ENCODE results near the gene C12orf43. TPM values are rescaled to one million over a fixed set of nuclear protein-coding genes. Genes with fewer than 3 reads are reported as not detected.

The C12orf43 gene
- total RNA-seq, 6 donors from 2014 or later, result 12.2 to 19.6 (median 16.0) TPM

DNA sequence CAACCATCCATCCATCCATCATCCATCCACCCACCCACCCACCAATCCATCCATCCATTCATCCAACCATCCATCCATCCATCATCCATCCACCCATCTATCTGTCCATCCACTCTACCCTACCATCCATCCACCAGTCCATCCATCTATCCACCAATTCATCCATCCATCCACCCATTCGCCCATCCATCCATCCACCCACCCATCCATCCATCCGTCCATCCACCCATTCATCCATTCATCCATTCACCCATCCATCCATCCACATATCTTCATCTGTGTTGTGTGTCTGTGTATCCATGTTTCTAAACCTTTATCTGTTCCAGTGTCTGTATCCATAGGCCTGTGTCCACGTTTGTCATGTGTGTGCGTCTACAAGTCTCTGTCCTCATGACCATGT lies 28.1 kb downstream of the C12orf43 start:
- no peak for TF ChIP-seq POLR2A (IDR thresholded peaks at IDR 0.05)
- ATAC-seq (ENCODE audit: low FRiP score in 2 of 2), result no peak
- DNase-seq, result no peak
- H3K4me3 ChIP-seq, result no peak overlapping the region
- H3K27ac ChIP-seq, result no peak overlapping the region
- no peaks in the 10 kb centered on the region for H3K4me1 ChIP-seq
- H3K9me3 ChIP-seq, result no peaks in the 10 kb centered on the region
- H3K27me3 ChIP-seq, result no peaks in the 10 kb centered on the region
- no peaks in the 10 kb centered on the region for H3K36me3 ChIP-seq
- 92 to 95% methylated on average over 4 of the region's 4 CpGs for WGBS, 2 donors

DNA sequence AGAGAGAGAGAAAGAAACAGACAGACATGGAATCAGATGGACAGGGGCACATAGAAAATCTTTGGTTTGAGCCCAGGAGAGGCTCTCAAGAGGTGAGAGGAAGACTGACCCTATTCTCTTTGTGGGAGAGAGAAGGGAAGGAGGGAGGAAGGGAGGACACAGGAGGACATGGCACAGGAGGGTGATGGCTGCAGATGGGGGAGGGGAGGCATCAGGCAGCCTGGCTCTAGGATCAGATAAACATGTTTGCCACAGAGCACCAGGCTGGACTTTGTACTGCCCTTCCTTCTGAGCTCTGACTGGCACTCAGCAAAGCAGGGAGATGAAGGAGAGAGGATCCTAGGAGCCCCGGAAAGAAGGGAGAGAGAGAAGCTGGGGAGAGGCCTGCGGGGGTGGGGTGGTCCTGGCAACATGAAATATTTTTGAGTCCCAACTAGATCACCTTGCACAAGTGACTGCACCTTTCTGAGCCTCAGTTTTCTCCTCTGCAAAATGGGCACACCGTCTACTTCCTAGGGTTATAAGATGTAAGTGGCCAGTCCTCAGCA lies 31.9 kb downstream of the C12orf43 start:
- DNase-seq (no peak), ATAC-seq (ENCODE audit: low FRiP score in 2 of 2) (no peak)
- Histone ChIP-seq H3K27me3 (no peaks in the 10 kb centered on the region), H3K4me1 (no peaks in the 10 kb centered on the region), H3K36me3 (no peaks in the 10 kb centered on the region), H3K9me3 (no peaks in the 10 kb centered on the region), H3K4me3 (no peak overlapping the region), H3K27ac (no peak overlapping the region)
- 80 to 90% methylated on average over 3 of the region's 3 CpGs for WGBS, 2 donors
- TF ChIP-seq POLR2A (IDR thresholded peaks at IDR 0.05) (no peak), EP300 (IDR thresholded peaks at IDR 0.05) (no peak), POLR2AphosphoS5 (IDR thresholded peaks at IDR 0.05) (no peak)
- TF ChIP-seq, protein P1, sequence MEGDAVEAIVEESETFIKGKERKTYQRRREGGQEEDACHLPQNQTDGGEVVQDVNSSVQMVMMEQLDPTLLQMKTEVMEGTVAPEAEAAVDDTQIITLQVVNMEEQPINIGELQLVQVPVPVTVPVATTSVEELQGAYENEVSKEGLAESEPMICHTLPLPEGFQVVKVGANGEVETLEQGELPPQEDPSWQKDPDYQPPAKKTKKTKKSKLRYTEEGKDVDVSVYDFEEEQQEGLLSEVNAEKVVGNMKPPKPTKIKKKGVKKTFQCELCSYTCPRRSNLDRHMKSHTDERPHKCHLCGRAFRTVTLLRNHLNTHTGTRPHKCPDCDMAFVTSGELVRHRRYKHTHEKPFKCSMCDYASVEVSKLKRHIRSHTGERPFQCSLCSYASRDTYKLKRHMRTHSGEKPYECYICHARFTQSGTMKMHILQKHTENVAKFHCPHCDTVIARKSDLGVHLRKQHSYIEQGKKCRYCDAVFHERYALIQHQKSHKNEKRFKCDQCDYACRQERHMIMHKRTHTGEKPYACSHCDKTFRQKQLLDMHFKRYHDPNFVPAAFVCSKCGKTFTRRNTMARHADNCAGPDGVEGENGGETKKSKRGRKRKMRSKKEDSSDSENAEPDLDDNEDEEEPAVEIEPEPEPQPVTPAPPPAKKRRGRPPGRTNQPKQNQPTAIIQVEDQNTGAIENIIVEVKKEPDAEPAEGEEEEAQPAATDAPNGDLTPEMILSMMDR (IDR thresholded peaks at IDR 0.05), result no peak

DNA sequence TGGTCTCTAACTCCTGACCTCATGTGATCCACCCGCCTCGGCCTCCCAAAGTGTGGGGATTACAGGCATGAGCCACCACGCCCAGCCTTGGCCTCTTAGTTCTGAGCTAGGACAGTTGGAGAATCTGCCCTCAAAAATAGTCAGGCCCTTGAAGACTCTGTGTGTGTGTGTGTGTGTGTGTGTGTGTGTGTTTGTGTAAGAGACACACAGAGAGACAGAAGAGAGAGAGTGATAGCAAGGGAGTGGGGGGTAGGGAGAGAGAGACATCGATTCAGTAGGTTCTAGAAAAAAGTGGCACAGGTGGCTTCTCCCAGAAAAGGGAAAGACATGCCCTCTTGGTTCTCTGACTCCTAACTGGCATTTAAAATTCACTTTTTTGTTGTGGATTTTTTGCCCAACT lies 32.5 kb downstream of the C12orf43 start:
- no peak for TF ChIP-seq EP300 (IDR thresholded peaks at IDR 0.05)
- TF ChIP-seq, protein P1 (IDR thresholded peaks at IDR 0.05), result no peak
- no peak for TF ChIP-seq POLR2AphosphoS5 (IDR thresholded peaks at IDR 0.05)
- no peak for TF ChIP-seq POLR2A (IDR thresholded peaks at IDR 0.05)
- Histone ChIP-seq H3K4me3 (no peak overlapping the region), H3K36me3 (no peaks in the 10 kb centered on the region), H3K27me3 (no peaks in the 10 kb centered on the region), H3K9me3 (no peaks in the 10 kb centered on the region), H3K27ac (no peak overlapping the region), H3K4me1 (no peaks in the 10 kb centered on the region)
- no peak for DNase-seq
- ATAC-seq (ENCODE audit: low FRiP score in 2 of 2), result no peak
- WGBS, 2 donors, result 79 to 85% methylated on average over 4 of the region's 4 CpGs

DNA sequence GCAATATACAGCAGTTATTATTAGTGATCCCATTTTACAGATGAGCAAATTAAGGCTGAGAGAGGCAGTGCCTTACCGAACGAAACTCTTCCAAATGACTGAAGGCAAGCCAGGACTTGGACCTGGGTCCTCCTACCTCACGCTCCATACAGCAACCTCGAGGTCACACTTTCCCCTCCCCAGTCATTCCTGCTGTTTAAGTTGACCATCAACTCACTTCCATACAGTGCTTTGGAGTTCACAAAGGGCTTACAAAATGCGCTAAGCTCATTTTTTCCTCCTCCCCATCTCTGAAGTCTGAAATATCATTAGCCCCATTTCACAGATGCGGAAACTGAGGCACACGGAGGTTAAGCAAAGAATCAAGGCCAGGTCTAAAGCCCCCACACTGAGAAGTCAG lies 33.6 kb downstream of the C12orf43 start:
- TF ChIP-seq POLR2AphosphoS5 (IDR thresholded peaks at IDR 0.05) (no peak), EP300 (IDR thresholded peaks at IDR 0.05) (no peak), POLR2A (IDR thresholded peaks at IDR 0.05) (no peak)
- TF ChIP-seq, protein P1 (IDR thresholded peaks at IDR 0.05), result no peak
- ATAC-seq (ENCODE audit: low FRiP score in 2 of 2), result no peak

DNA sequence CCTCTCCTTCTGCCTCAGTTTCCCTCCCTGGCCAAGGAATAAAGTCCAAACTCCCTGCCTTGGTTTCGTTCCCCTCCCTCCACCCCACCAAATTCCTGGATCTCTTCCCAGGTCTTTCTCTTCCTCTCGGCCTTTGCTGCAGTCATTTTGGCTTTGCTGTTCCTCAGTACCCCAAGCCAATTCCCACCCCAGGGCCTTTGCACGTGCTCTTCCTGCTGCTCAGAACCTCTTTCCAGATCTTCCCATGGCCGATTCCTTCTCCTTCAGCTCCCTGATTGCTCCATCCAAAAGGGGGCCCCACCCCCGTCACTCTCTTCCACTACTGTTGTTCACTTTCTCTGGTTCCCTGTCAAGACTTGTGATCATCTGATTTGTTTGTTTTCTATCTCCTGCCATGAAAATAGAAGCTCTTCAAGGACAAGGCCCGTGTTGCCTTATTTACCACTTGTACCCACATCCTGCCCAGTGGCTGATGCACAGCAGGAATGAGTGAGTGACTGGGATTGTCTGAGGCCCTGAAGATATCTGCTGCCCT lies 34.8 kb downstream of the C12orf43 start:
- Histone ChIP-seq H3K27ac (no peak overlapping the region), H3K4me3 (no peak overlapping the region), H3K27me3 (no peaks in the 10 kb centered on the region), H3K36me3 (no peaks in the 10 kb centered on the region), H3K4me1 (no peaks in the 10 kb centered on the region), H3K9me3 (no peaks in the 10 kb centered on the region)
- 65 to 71% methylated on average over 6 of the region's 6 CpGs for WGBS, 2 donors
- no peak for DNase-seq
- no peak for TF ChIP-seq EP300 (IDR thresholded peaks at IDR 0.05)
- no peak for TF ChIP-seq POLR2AphosphoS5 (IDR thresholded peaks at IDR 0.05)
- TF ChIP-seq POLR2A (IDR thresholded peaks at IDR 0.05), result no peak
- TF ChIP-seq, protein P1 (IDR thresholded peaks at IDR 0.05), result no peak
- ATAC-seq (ENCODE audit: low FRiP score in 2 of 2), result no peak

More for the DNA sequence above, 33.6 kb downstream of the C12orf43 start:
- Histone ChIP-seq H3K9me3 (no peaks in the 10 kb centered on the region), H3K27me3 (no peaks in the 10 kb centered on the region), H3K27ac (no peak overlapping the region), H3K36me3 (no peaks in the 10 kb centered on the region), H3K4me3 (no peak overlapping the region), H3K4me1 (no peaks in the 10 kb centered on the region)
- WGBS, 2 donors, result 75 to 86% methylated on average over 7 of the region's 7 CpGs
- DNase-seq, result no peak

All from upper lobe of left lung (tissue), 6 donors.